DMS53 (cell line): ENCODE data around the gene DVL1.
"Not testable (repeated sequence)": the region's sequence is repeated elsewhere in the genome, so short reads cannot be mapped to it uniquely, and the experiment has no call there.

ENCODE experiments used
- DNase-seq: peaks from one replicate; lab custom pipeline; 2025; lab: John Stamatoyannopoulos, UW

DVL1 gene

DNA sequence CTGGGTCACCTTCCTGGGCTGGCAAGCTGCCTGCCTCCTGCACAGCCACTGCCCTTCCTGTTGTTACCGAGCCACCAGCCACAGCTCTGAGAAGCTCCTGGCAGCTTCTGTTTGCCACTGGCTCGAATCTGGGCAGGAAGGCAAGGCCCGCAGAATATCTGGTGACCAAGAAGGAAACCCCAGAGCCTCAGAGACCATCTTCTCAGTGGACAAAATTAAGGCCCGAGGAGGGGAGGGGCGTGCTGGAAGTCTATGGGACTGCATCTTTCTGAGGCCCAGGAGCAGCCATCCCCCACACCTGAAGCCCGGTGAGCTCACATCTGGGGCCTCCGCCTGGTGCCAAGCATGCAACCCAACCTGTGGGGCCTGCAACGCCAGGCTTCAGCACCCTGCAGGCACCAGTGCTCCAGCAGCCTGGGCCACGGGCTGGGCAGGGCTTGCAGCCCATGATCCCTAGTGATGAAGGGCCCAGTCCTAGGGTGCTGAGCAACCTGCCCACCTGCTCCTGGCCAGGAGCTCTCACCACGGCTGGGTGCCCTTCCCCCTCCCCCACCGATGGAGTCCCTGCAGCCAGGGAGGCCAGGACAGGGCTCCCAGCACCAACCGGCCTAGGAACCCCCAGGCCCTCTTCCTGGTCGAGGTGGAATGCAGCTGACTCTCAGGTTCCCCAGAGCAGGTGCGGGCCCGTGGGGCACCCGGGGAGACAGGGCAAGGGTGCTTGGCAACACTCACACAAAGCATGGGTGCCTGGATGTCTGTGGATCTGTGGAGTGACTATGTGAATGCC lies 23.7 kb downstream of the DVL1 start:
- peak; percentile 76 for DNase-seq

DNA sequence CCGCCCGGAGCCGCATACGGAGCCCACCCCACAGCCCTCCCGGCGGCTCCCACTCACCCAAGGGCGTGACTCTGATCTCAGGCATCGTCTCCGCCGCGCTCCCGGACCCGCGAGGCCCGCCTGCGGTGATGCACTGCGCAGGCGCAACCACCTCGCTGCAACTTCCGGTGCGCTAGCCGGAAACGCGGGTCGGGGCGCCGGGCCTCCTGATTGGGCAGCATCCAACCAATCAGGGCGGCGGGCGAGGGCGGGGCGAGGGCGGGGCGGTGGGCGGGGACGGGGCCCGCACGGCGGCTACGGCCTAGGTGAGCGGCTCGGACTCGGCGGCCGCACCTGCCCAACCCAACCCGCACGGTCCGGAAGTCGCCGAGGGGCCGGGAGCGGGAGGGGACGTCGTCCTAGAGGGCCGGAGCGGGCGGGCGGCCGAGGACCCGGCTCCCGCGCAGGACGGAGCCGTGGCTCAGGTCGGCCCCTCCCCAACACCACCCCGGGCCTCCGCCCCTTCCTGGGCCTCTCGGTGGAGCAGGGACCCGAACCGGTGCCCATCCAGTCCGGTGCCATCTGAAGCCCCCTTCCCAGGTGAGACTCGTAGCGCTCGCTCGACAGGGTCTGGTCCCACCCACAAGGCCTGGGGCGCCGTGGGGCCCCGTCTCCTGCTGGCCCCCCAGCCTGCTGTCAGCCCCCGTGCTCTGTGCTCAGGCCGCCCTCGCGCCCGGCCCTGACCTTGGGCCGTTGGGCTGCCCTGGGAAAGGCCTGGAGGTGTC lies 24.5 kb downstream of the DVL1 start, which contains the start of the genes CPTP and INTS11:
CPTP (plus strand) TSS at position 279 of the 764 bp plus-strand sequence. CDS start 2,109 bp downstream, outside the sequence.
INTS11 (minus strand) TSS at position 137 of the 764 bp plus-strand sequence; CDS start at position 85, 52 bp downstream.
- DNase-seq: peak; percentile 98

DNA sequence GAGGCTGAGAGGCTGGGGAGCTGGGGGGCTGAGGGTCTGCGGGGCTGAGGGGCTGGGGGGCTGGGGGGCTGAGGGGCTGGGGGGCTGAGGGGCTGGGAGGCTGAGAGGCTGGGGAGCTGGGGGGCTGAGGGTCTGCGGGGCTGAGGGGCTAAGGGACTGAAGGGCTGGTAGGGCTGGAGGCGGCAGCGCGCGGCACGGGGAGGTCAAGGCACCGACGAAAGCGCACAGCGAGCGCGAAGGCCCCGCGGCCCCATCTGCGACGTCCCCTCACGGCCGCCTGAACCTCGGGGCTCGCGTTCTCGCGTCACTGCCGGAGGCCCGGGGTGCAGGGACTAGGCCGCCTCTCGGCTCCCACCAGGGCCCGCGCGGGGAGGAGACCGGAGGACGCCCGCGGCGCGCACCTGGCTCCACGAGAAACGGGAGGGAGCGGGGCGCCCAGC lies 25.1 kb downstream of the DVL1 start:
- DNase-seq: peak; percentile 87

DNA sequence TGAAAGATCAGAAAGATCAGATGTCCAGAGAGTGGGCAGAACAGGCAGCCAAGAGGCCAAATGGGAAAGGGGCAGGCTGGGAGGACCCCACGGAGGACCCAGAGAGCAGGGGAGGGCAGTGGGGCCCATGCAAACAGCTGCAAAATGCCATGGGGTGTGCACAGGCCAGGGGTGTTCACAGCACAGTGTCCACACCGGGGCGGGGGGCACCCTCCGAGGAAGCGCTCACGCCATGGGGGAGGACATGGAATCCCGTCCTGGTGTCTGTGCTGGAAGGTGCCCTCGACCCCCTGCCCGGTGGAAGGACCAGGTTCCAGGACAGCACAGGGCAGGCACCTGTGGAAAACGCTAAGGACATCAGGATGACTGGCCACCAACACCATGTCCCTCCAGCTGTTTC lies 26.3 kb downstream of the DVL1 start:
- DNase-seq: no peak

DNA sequence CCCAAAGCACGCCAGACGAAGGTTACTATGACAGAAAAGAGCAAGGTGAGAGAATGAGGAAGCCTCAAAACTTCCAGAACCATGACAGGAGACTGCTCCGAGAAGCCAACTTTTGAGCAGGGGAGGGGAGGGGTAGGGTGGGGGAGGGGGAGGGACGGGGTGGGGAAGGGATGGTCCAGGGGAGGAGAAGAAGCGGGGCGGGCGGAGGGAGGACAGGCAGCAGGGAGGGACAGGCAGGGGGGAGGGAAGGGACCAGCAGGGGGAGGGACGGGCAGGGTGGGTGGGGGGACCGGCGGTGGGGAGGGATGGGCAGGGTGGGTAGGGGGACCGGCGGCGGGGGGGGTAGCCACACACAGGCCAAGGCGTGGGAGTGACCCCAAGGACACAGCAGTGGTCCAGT lies 26.8 kb downstream of the DVL1 start:
- no peak for DNase-seq

DNA sequence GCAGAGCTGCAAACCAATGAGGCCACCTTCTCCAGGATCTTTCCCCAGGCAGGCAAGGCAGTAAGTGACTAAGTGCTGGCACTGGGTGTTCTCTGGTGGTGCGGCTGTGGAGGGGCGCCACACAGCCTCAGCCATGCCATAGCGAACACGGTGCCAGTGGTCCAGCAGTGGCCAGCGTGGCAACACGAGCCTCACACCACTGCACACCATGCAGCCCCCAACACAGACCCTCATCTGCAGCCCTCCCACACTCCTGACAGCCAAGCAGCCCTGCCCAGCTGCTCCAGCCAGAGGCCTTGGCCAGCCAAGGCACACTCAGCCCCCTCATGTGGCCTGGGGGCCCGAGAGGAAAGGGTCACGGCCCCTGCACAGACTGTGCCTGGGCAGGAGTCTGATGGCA lies 27.7 kb downstream of the DVL1 start:
- no peak for DNase-seq

DNA sequence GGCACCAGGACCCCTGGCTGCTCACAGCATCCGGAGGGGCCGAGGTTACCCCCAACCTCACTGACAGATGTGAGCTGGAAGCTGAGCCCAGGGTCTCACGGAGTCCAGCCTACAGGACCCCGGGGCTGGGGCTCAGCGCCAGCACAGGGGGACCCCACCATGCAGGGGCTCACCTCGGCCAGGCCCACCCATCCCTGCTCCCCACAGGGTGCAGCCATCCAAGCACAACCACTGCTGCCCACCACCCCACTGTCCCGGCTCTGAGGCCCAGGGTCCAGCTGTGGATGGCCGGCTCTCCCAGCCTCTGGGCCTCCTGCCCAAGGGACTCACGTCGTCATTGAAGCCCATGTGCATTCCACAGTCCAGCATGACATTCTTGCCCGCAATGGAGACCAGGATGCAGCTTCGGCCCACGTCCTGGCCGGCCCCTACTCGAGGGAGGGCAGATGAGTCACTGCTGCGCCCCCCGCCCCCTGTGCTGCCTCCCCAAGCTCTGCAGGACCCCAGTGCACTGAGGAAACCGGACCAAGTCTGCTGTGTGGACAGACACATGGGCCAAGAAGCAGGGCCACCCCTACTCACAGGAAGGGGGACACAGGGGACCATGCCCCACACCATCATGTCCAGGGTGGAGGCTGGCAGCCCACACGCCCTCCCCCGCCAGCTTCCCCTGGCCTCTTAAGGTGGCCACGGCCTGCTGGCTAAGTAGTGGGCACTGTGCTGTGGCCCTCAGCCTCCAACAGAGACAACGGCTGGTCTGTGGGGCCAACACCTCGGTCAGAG lies 28.4 kb downstream of the DVL1 start:
- DNase-seq: no peak

DNA sequence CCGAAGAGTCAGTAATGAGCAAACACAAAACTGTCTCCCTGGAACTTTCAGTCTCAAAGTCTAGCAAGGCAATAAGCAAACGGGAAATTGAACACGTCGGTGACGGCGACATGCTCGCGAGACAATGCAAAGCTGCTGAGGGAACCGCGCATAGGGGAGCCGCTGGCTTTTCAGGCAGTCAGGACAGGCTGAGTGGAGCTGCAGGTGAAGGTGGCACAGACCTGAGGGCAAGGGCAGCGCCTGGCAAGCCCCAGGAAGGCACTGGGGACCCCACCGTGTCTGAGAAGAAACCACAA lies 29.6 kb downstream of the DVL1 start:
- DNase-seq: peak; percentile 43

DNA sequence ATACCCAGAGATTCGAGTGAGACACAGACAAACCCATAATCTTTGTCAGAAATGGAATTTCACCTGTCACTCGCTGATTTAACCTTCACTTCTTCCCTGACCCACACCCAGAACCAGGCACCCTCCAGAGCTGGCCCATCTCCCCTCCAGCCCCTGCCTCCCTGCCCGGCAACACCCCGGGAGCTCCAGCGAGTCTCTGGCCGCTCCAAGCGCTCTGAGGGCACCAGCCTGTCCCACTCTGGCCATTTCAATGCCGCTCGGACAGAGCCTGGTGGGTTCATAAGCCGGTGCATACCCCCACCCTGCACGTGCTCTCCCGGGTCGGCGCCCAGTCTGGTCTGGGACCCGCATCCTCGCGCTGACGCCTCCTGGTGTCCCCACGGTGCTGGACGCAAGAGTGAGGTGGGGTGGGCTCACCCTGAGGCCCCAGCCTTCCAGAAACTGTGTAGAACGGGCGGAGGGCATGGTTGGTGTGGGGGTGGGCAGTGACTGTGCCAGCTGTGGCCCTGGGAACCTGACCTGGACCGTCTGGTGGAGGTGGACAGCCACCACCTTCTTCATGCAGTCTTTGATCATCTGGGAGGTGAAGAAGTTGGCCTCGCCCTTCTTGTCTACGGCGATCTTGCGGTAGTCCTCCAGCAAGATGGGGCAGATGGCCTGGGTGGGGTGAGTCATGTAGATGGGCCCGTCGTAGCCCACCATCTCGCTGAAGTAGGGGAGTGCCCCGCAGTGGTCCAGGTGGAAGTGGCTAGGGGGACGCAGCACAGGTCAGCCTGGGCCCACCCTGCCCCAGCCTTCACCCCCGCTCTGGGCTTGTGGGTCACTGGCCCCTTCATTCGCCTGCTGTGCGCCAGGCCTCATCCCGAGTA lies 30.2 kb downstream of the DVL1 start:
- no peak for DNase-seq

DNA sequence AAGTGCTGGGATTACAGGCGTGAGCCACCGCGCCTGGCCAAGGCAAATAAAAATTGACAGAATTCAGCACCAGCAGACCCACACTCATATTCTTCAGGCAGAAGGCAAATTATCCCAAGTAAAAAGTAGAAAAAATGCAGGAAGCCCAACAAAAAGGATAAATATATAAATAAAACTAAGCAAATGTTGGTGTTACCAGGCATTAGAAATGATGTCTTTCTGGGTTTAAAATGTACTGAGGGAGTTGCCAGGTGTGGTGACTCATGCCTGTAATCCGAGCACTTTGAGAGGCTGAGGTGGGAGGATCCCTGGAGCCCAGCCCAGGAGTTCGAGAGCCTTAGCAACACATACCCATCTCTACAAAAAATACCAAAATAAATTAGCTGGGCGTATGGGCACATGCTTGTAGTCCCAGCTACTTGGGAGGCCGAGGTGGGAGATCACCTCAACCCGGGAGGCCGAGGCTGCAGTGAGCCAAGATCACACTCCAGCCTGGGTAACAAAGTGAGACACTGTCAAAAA lies 31.0 kb downstream of the DVL1 start:
- peak; percentile 97 for DNase-seq

DNA sequence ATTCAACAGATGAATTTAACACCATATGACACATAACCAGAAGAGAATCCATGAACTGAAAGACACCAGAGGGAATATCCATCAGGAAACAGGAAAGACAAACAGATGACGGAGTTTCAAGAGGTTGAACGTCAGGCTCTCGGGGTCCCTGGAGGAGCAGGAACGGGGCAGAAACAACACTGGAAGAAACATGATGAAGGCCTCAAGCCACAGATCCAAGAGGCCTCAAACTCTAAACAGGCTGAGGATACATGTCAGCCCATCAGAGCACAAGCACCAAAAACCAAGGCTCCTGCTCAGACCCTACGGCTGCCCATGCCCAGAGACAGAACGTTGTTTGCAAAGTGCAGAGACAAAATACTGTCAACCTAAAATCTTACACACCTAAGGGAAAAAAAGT lies 31.8 kb downstream of the DVL1 start:
- no peak for DNase-seq

DNA sequence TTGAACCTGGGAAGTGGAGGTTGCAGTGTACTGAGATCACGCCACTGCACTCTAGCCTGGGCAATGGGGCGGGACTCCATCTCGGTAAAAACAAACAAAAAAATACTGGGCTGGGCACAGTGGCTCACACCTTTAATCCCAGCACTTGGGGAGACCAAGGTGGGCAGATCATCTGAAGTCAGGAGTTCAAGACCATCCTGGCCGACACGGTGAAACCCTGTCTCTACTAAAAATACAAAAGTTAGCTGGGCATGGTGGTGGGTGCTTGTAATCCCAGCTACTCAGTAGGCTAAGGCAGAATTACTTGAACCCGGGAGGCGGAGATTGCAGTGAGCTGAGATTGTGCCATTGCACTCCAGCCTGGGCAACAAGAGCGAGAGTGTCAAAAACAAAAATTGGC lies 33.0 kb downstream of the DVL1 start:
- not testable (repeated sequence) for DNase-seq

DNA sequence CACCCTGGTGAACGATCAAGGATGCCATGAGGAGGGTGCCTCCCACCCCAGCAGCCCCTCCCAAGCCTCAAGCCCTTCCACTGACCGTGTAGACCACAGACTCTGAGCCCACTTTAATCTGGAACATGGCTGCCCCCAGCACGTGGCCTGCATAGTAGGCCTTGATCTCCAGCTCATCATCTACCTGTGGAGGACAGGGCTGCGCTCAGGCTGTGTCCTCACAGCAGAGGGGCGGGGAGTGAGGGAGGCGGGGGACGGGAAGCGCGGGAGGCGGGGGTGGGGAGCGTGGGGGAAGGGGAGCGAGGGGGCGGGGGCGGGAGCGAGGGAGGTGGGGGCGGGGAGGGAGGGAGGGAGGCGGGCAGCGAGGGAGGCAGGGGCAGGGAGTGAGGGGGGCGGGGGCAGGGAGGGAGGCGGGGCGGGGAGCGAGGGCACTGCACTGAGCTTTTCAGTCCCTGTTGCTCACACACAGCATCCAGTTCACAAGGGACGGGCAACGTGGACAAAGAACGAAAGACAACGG lies 33.7 kb downstream of the DVL1 start:
- no peak for DNase-seq

DNA sequence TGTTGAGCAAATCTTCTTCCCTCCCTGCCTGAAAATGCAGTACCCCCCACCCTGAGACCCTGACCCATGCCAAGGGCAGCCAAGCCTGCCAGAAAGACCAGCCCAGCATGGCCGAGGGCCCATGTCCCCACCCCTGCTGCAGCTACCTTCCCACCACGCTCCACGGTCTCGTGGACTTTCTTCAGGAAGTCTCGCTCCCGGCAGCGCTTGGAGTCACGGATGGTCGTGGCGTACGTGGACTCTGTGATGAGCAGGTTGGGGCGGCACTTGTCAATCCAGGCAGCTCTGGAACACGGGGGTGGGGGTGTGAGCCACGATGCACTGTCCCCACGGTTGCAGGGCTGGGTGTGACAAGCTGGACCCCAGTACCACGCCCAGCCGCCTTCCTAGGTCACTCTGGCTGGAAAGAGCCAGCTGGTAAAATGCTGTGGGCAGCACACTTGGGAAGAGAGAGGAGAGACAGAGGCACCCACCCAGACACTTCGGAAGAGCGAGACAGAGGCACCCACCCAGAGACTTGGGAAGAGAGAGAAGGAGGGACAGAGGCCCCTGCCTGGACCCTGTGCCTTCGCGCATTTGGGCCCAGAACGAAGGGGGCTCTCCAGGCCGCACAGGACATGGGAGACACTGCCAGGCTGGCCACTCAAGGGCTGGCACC lies 34.4 kb downstream of the DVL1 start:
- DNase-seq: no peak

DNA sequence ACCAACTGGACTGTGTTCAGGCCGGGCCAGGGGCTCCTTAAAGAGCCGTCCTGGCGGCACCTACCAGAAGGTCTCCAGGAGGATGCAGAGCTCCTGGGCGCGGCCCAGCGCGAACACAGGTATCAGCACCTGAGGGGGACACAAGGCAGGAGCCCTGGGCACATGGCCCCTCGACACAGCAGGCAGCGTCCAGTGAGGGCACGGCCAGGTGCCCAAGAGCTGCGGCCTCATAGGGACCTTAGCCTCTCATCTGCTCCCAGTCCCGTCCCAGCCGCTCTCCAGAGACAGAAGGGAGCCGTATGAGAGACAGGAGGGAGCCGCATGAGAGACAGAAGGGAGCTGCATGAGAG lies 35.0 kb downstream of the DVL1 start:
- DNase-seq: no peak

DNA sequence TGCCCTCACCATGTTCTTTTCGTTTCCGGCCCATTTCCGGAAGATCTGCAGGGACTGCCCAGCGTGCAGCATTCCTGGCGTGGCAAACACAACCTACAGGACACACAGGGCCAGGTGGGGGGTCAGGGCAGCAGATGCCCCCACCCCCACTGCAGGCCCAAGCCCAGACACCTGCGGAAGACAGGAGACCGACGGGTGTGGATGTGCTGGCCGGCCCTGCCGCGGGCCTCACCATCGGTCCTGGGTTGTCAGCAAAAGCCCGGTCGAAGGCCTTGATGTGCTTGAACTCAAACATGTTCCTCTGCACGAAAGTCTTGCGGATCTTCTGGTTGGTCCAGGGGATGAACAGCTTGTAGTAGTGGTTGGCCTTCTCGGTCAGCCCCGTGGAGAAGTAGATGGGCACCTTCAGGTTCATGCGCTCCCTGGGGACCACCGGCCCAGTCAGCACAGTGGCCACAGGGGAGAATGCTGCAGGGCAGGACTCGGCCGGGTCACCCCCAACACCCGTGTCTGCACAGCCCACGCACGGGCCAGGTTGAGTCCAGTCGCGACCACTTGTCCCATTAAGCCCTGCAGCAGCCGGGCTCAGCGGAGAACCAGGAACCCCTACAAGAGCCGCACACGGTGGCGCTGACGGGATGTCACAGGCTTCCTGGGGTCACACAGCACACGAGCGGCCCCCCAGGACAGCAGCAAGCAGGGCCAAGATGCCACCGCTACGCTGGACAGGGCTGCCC lies 35.5 kb downstream of the DVL1 start:
- no peak for DNase-seq

DNA sequence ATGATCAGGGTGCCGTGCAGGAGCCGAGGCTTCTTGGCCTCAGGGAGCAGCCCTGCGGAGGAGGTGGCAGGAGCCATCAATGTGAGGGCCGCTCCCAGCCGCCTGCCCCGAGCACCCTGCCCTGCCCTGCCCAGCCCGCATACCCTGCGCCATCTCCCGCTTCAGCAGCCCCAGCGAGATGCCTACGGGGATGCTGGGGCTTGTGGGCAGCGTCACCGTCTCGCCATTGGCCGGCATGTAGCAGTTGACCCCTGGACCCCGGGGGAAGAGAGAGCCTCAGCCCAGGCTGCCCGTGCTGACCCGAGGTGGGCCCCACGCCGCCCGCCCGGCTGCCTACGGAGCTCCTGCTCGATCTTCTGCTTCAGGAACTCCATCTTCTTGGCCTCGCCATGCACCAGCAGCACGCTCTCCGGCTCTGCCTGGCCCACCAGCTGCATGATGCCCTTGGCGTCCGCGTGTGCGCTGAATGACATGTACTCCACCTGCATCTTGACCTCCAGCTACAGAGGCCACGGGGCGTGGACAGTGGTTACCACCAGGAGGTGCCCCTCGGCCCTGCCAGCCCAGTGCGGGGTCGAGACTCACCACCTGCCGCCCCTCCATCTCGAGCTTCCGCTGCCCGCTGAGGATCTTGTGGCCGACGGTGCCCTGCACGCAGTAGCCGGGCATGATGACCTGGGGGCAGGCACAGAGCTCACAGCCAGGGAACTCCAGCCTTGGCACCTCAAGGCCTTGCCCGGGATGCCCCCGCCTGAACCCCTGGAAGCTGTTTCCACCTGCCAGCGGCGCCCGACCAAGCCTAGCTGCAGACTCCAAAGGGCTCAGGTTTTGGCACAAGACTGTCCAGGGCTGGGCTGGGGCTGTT lies 36.5 kb downstream of the DVL1 start:
- no peak for DNase-seq

DNA sequence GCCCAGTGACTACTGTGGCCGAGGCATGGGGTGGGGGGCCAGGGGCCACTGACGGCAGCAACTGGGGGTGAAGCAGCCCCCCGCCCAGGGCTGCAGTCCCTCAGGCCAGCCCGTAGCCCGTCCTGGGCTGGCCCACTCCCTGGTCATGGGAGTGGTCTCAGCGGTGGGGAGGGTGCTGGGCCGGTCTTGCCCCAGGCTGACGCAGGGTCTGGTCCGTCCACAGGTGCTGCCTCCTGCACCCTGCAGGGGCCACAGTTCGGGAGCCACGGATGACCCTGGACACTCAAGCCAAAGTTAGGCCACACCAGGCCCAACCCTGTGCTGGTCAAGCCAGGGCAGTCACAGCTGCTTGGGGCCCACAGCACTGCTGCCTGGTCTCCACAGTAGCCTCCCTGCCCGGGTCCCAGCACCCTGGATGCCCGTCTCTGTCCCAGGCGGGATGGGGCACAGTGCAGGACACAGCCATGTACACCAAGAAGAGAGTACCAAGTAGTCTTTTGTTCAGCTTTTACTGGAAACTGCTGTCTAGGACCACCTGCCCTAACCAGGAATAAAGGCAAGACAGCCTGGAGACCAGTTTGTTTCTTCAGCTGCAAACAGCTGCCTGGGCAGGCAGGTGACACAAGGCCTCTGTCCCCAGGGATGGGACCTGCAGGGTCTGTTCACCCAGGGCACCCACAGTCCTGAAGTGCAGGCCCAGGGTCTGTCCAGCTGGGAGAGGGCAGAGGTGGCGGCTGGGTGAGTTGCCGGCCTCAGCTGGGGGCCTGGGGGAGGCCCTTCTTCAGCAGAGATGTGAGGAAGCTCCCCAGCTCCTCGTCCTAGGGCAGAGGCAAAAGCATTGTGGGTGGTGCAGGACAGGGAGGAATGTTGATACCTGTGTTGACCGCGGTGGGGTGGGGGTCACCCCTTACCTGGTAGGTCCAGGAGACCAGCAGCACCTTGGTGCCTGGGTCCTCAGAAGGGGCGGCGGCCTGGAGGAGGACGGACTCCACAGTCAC lies 37.8 kb downstream of the DVL1 start:
- peak; percentile 45 for DNase-seq
